GM12891 (cell line): ENCODE data around the gene PAM16.

ENCODE experiments used
- POLR2A ChIP-seq: IDR thresholded peaks from 2 replicates; pipeline ENCODE4 v1.6.1; 2011; ENCODE audit warnings: low read depth, low read length, control low read depth
- POLR2AphosphoS5 ChIP-seq: IDR thresholded peaks from 2 replicates; pipeline ENCODE4 v1.6.1; 2011; ENCODE audit warnings: low read depth, low read length, control low read depth
- SPI1 ChIP-seq: IDR thresholded peaks from 2 replicates; pipeline ENCODE4 v1.6.1; 2011; ENCODE audit warnings: low read depth, low read length, control low read depth
- TAF1 ChIP-seq: IDR thresholded peaks from 2 replicates; pipeline ENCODE4 v1.6.1; 2011; ENCODE audit warnings: low read depth, low read length, control low read depth

DNA sequence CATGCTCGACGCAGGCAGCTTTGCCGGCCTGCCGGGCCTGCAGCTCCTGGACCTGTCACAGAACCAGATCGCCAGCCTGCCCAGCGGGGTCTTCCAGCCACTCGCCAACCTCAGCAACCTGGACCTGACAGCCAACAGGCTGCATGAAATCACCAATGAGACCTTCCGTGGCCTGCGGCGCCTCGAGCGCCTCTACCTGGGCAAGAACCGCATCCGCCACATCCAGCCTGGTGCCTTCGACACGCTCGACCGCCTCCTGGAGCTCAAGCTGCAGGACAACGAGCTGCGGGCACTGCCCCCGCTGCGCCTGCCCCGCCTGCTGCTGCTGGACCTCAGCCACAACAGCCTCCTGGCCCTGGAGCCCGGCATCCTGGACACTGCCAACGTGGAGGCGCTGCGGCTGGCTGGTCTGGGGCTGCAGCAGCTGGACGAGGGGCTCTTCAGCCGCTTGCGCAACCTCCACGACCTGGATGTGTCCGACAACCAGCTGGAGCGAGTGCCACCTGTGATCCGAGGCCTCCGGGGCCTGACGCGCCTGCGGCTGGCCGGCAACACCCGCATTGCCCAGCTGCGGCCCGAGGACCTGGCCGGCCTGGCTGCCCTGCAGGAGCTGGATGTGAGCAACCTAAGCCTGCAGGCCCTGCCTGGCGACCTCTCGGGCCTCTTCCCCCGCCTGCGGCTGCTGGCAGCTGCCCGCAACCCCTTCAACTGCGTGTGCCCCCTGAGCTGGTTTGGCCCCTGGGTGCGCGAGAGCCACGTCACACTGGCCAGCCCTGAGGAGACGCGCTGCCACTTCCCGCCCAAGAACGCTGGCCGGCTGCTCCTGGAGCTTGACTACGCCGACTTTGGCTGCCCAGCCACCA, 30.2 kb upstream of the PAM16 start:
- no peak for TF ChIP-seq TAF1
- no peak; the same call in 1 of the 2 replicates for TF ChIP-seq POLR2A
- no peak for TF ChIP-seq POLR2AphosphoS5
- no peak for TF ChIP-seq SPI1
